Fibroblast of mammary gland (primary cell): ENCODE data around the gene TMX2.
A peak's percentile ranks its signal among the peaks of the same experiment; 100 is the strongest.
"Not testable (repeated sequence)": the region's sequence is repeated elsewhere in the genome, so short reads cannot be mapped to it uniquely, and the experiment has no call there.

ENCODE experiments used
- DNase-seq: peaks from one replicate; pipeline ENCODE4 v3.0.0-alpha.2; 2010; ENCODE audit warnings: low read depth
- H3K4me3 ChIP-seq: 2 replicates; pipeline ENCODE4 v1.5.1; 2011; ENCODE audit warnings: low read depth, mild to moderate bottlenecking, low read length, moderate library complexity; ENCODE audit not compliant: control insufficient read depth
- CTCF ChIP-seq: conservative IDR thresholded peaks from 2 replicates; pipeline ENCODE4 v1.5.1; 2011; ENCODE audit warnings: low read depth, low read length, inconsistent platforms; ENCODE audit not compliant: control insufficient read depth, insufficient read depth

Gene TMX2

GRCh38 chr11:57674251-57674650 lies 38.1 kb upstream of the TMX2 start:
- TF ChIP-seq CTCF: no peak
- DNase-seq: no peak

GRCh38 chr11:57675176-57675941 lies 37.0 kb upstream of the TMX2 start:
- no peak for DNase-seq
- H3K4me3 ChIP-seq: no peak overlapping the region
- TF ChIP-seq CTCF: no peak

More at GRCh38 chr11:57674251-57674650, 38.1 kb upstream of the TMX2 start:
- H3K4me3 ChIP-seq: no peak overlapping the region

- no peak overlapping the region for H3K4me3 ChIP-seq
- TF ChIP-seq CTCF: no peak
- DNase-seq: no peak
Measured at GRCh38 chr11:57679396-57679795, 33.0 kb upstream of the TMX2 start.

GRCh38 chr11:57680552-57680874 lies 31.9 kb upstream of the TMX2 start:
- TF ChIP-seq CTCF: no peak
- no peak overlapping the region for H3K4me3 ChIP-seq
- DNase-seq: peak; percentile 35

- H3K4me3 ChIP-seq: no peak overlapping the region
- DNase-seq: no peak
- TF ChIP-seq CTCF: no peak
Measured at GRCh38 chr11:57681168-57681567, 31.2 kb upstream of the TMX2 start.

GRCh38 chr11:57690474-57690873 lies 21.9 kb upstream of the TMX2 start:
- not testable (repeated sequence) for H3K4me3 ChIP-seq, DNase-seq

GRCh38 chr11:57698843-57699365 lies 13.5 kb upstream of the TMX2 start:
- no peak for DNase-seq
- no peak overlapping the region for H3K4me3 ChIP-seq
- TF ChIP-seq CTCF: no peak
